Activated CD4-positive, alpha-beta T cell treated with anti-CD3 and anti-CD28 coated beads, Interleukin-2, amount 50 U/mL, for 1 hour (primary cell): ENCODE results near the gene SLC9A8.

ENCODE experiments used
- DNase-seq: peaks from one replicate; pipeline ENCODE4 v3.0.0-alpha.2; 2020

SLC9A8 gene

GRCh38 chr20:49818816-49819215 lies 6.2 kb downstream of the SLC9A8 start:
- DNase-seq, result no peak

GRCh38 chr20:49819702-49820101 lies 7.1 kb downstream of the SLC9A8 start:
- no peak for DNase-seq

GRCh38 chr20:49821381-49821780 lies 8.8 kb downstream of the SLC9A8 start:
- DNase-seq, result no peak

- DNase-seq, result no peak
Observed at GRCh38 chr20:49821870-49822331, 9.3 kb downstream of the SLC9A8 start.

- no peak for DNase-seq
Observed at GRCh38 chr20:49823152-49823847, 10.7 kb downstream of the SLC9A8 start.

- DNase-seq, result no peak
Observed at GRCh38 chr20:49824206-49824605, 11.6 kb downstream of the SLC9A8 start.

- DNase-seq, result no peak
Observed at GRCh38 chr20:49825521-49826033, 12.9 kb downstream of the SLC9A8 start.

- DNase-seq, result no peak
Observed at GRCh38 chr20:49831022-49831769, 18.6 kb downstream of the SLC9A8 start.

- DNase-seq, result no peak
Observed at GRCh38 chr20:49831770-49832631, 19.4 kb downstream of the SLC9A8 start.

- no peak for DNase-seq
Observed at GRCh38 chr20:49832632-49833327, 20.2 kb downstream of the SLC9A8 start.

GRCh38 chr20:49833483-49833882 lies 20.9 kb downstream of the SLC9A8 start:
- DNase-seq, result no peak

- DNase-seq, result no peak
Observed at GRCh38 chr20:49835031-49835430, 22.4 kb downstream of the SLC9A8 start.

GRCh38 chr20:49838546-49838945 lies 25.9 kb downstream of the SLC9A8 start:
- no peak for DNase-seq

GRCh38 chr20:49843139-49843538 lies 30.5 kb downstream of the SLC9A8 start:
- DNase-seq, result no peak

GRCh38 chr20:49843770-49844380 lies 31.2 kb downstream of the SLC9A8 start:
- DNase-seq, result no peak

- DNase-seq, result no peak
Observed at GRCh38 chr20:49845060-49845459, 32.4 kb downstream of the SLC9A8 start.

GRCh38 chr20:49846206-49846807 lies 33.7 kb downstream of the SLC9A8 start:
- DNase-seq, result peak; percentile 37

GRCh38 chr20:49850463-49851230 lies 38.0 kb downstream of the SLC9A8 start:
- no peak for DNase-seq

GRCh38 chr20:49851231-49851705 lies 38.6 kb downstream of the SLC9A8 start:
- DNase-seq, result no peak

GRCh38 chr20:49851991-49852390 lies 39.4 kb downstream of the SLC9A8 start:
- DNase-seq, result no peak
